Measurements from ENCODE around the gene CDO1.

Gene CDO1

GRCh38 chr5:115840873-115841272 lies 24.4 kb upstream of the CDO1 start:
- Histone ChIP-seq H3K9ac (ENCODE audit: low read length) (peak overlapping the region; percentile 93), H2BK5ac (ENCODE audit: low read depth, low read length, poor library complexity, severe bottlenecking) (no peak overlapping the region), H3K27me3 (ENCODE audit: control insufficient read depth in 1 of 2, insufficient read depth in 1 of 2, low read length in 2 of 2) (no peaks in the 10 kb centered on the region)

DNA sequence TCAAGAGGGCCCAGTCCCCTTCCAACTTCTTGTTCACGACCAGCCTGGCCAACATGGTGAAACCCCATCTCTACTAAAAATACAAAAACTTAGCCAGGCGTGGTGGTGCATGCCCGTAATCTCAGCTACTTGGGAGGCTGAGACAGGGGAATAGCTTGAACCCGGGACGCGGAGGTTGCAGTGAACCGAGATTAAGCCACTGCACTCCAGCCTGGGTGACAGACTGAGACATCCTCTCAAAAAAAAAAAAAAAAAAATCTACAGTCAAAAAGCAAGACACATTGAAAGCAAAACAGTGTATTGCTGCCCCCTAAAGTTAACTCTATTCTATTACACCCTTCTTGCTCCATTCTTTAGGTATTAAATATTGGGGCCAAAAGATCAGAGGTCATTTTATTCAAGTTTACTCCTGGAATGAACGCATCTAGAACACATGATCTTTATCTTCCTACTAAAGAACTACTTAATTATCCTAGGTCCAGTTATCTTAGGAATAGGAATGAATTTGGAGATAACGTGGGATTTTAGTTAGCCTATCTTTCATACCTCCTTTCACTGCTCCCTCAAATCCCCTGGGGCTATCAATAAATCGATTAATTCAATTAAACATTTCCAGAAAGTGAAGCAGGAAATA lies 22.5 kb upstream of the CDO1 start:
- peaks cover 3 to 41% of the 10 kb centered on the region in 2 experiments for H3K36me3 ChIP-seq (ENCODE audit: control insufficient read depth in 1 of 2, insufficient read depth in 2 of 2, low read depth in 1 of 2, low read length in 2 of 2)
- no peak overlapping the region for H3K23ac ChIP-seq (ENCODE audit: low read length in 2 of 2)
- H2AFZ ChIP-seq (ENCODE audit: low read depth, low read length), result no peak overlapping the region
- peaks cover 12% of the 10 kb centered on the region for H3K79me1 ChIP-seq (replicated peaks; ENCODE audit: low read length, poor library complexity, severe bottlenecking)
- H4K8ac ChIP-seq (ENCODE audit: low read length), result no peak overlapping the region
- no peak overlapping the region for H2BK15ac ChIP-seq (ENCODE audit: low read depth, poor library complexity, severe bottlenecking)
- peaks cover 8% of the 10 kb centered on the region for H3K4me1 ChIP-seq (ENCODE audit: control insufficient read depth, insufficient read depth, low read depth, low read length)
- no peak overlapping the region for H3K4ac ChIP-seq (ENCODE audit: low read depth in 1 of 2, low read length in 2 of 2)
- no peak overlapping the region for H3K18ac ChIP-seq (ENCODE audit: low read depth in 1 of 2, low read length in 2 of 2)
- peak overlapping the region; percentile 93 for H3K9ac ChIP-seq (ENCODE audit: low read length)
- WGBS, result 58% methylated on average over 7 of the region's 10 CpGs
- H4K91ac ChIP-seq (ENCODE audit: low read length), result no peak overlapping the region
- H3K14ac ChIP-seq (ENCODE audit: low read length in 2 of 2), result no peak overlapping the region
- H3K4me3 ChIP-seq (ENCODE audit: insufficient read depth in 1 of 2, low read depth in 1 of 2, low read length in 2 of 2), result peak overlapping the region in 1 of 2 experiments; percentile 86
- no peak overlapping the region for H2BK12ac ChIP-seq (ENCODE audit: low read length in 2 of 2)
- no peaks in the 10 kb centered on the region for H3K9me3 ChIP-seq (ENCODE audit: control insufficient read depth, low read length)
- H3K27ac ChIP-seq (ENCODE audit: low read length, poor library complexity, severe bottlenecking), result no peak overlapping the region
- peak; percentile 67 for DNase-seq
- H3K4me2 ChIP-seq (ENCODE audit: low read length, poor library complexity, severe bottlenecking), result peak overlapping the region; percentile 49
- H2BK5ac ChIP-seq (ENCODE audit: low read depth, low read length, poor library complexity, severe bottlenecking), result no peak overlapping the region
- no peak overlapping the region for H2BK120ac ChIP-seq (ENCODE audit: low read depth, low read length)
- no peak overlapping the region for H2AK5ac ChIP-seq (ENCODE audit: low read length, severe bottlenecking)
- H3K27me3 ChIP-seq (ENCODE audit: control insufficient read depth in 1 of 2, insufficient read depth in 1 of 2, low read length in 2 of 2), result no peaks in the 10 kb centered on the region

More at GRCh38 chr5:115840873-115841272, 24.4 kb upstream of the CDO1 start:
- Histone ChIP-seq H3K36me3 (ENCODE audit: control insufficient read depth in 1 of 2, insufficient read depth in 2 of 2, low read depth in 1 of 2, low read length in 2 of 2) (peaks cover 3 to 22% of the 10 kb centered on the region in 2 experiments), H4K8ac (ENCODE audit: low read length) (no peak overlapping the region), H3K79me1 (replicated peaks; ENCODE audit: low read length, poor library complexity, severe bottlenecking) (peaks cover 4% of the 10 kb centered on the region), H3K14ac (ENCODE audit: low read length in 2 of 2) (no peak overlapping the region), H2AK5ac (ENCODE audit: low read length, severe bottlenecking) (no peak overlapping the region), H3K4me2 (ENCODE audit: low read length, poor library complexity, severe bottlenecking) (peak overlapping the region; percentile 70), H4K91ac (ENCODE audit: low read length) (no peak overlapping the region), H2AFZ (ENCODE audit: low read depth, low read length) (no peak overlapping the region), H3K4ac (ENCODE audit: low read depth in 1 of 2, low read length in 2 of 2) (no peak overlapping the region), H2BK120ac (ENCODE audit: low read depth, low read length) (no peak overlapping the region), H2BK15ac (ENCODE audit: low read depth, poor library complexity, severe bottlenecking) (no peak overlapping the region), H3K9me3 (ENCODE audit: control insufficient read depth, low read length) (no peaks in the 10 kb centered on the region), H3K4me3 (ENCODE audit: insufficient read depth in 1 of 2, low read depth in 1 of 2, low read length in 2 of 2) (peak overlapping the region; percentile 86 to 96), H3K23ac (ENCODE audit: low read length in 2 of 2) (no peak overlapping the region), H3K27ac (ENCODE audit: low read length, poor library complexity, severe bottlenecking) (peak overlapping the region; percentile 99), H3K18ac (ENCODE audit: low read depth in 1 of 2, low read length in 2 of 2) (no peak overlapping the region), H3K4me1 (ENCODE audit: control insufficient read depth, insufficient read depth, low read depth, low read length) (peaks cover 8% of the 10 kb centered on the region), H2BK12ac (ENCODE audit: low read length in 2 of 2) (no peak overlapping the region)
- DNase-seq, result peak; percentile 25
- WGBS, result 4% methylated on average over 5 of the region's 5 CpGs

DNA sequence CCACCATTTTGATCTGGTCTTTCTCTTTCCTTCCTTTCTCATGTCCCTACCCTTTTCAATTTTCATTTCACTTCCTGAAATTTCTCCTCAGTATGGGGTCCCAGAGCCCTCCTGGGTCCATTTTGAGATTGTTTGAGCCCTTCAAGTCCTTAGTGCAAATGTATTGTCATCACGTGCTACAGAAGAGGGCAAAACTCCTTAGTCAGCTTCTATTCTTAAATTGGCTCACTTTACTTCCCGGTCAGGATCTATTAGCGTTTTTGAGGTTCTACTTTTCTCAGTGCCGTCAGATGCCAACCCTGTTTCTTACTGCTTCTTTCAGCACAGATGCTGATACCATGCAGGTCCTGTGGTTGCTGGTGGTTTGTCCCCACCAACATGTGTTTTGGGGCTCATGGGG lies 19.0 kb upstream of the CDO1 start:
- H3K4me3 ChIP-seq (ENCODE audit: insufficient read depth in 1 of 2, low read depth in 1 of 2, low read length in 2 of 2), result no peak overlapping the region
- no peaks in the 10 kb centered on the region for H3K27me3 ChIP-seq (ENCODE audit: control insufficient read depth in 1 of 2, insufficient read depth in 1 of 2, low read length in 2 of 2)
- no peak overlapping the region for H3K4ac ChIP-seq (ENCODE audit: low read depth in 1 of 2, low read length in 2 of 2)
- no peak overlapping the region for H3K14ac ChIP-seq (ENCODE audit: low read length in 2 of 2)
- no peak overlapping the region for H2BK12ac ChIP-seq (ENCODE audit: low read length in 2 of 2)
- H3K79me1 ChIP-seq (replicated peaks; ENCODE audit: low read length, poor library complexity, severe bottlenecking), result peaks cover 12% of the 10 kb centered on the region
- DNase-seq, result no peak
- H2BK120ac ChIP-seq (ENCODE audit: low read depth, low read length), result no peak overlapping the region
- no peak overlapping the region for H3K9ac ChIP-seq (ENCODE audit: low read length)
- H3K27ac ChIP-seq (ENCODE audit: low read length, poor library complexity, severe bottlenecking), result no peak overlapping the region
- H3K4me1 ChIP-seq (ENCODE audit: control insufficient read depth, insufficient read depth, low read depth, low read length), result peaks cover 6% of the 10 kb centered on the region
- no peak overlapping the region for H3K23ac ChIP-seq (ENCODE audit: low read length in 2 of 2)
- no peak overlapping the region for H2BK5ac ChIP-seq (ENCODE audit: low read depth, low read length, poor library complexity, severe bottlenecking)
- H2AK5ac ChIP-seq (ENCODE audit: low read length, severe bottlenecking), result no peak overlapping the region
- H3K4me2 ChIP-seq (ENCODE audit: low read length, poor library complexity, severe bottlenecking), result no peak overlapping the region
- 100% methylated on average over 4 of the region's 4 CpGs for WGBS
- peaks cover 3 to 72% of the 10 kb centered on the region in 2 experiments for H3K36me3 ChIP-seq (ENCODE audit: control insufficient read depth in 1 of 2, insufficient read depth in 2 of 2, low read depth in 1 of 2, low read length in 2 of 2)
- no peak overlapping the region for H2AFZ ChIP-seq (ENCODE audit: low read depth, low read length)
- H4K91ac ChIP-seq (ENCODE audit: low read length), result no peak overlapping the region
- H2BK15ac ChIP-seq (ENCODE audit: low read depth, poor library complexity, severe bottlenecking), result no peak overlapping the region
- H3K18ac ChIP-seq (ENCODE audit: low read depth in 1 of 2, low read length in 2 of 2), result no peak overlapping the region
- H4K8ac ChIP-seq (ENCODE audit: low read length), result no peak overlapping the region
- H3K9me3 ChIP-seq (ENCODE audit: control insufficient read depth, low read length), result no peaks in the 10 kb centered on the region

DNA sequence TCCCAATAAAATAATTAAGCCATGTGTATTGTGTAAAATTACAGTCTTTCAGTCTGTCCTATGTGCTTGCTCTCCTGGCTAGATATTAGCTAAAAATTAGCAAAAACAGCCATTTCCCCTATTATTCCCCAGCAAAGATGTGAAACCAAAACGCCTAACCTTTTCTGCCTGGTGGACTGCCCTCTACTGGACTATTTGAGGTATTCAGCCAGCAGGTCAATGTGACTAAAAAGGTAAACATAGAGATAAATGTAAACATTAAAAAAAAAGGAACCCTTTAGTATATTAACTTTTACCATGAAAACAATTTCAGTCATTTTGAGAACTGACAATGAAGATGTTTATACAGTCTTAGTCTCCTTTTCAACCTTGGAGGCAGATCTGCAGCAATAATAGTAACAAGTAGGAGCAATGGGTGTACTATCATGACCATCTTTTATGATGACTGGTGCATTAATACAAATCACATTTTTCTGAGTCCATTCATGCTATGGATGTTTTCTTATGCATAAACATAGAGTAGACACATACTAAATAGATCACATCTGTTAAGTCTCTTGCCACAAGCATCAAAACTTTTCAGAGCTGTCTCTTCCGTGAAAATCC lies 14.8 kb upstream of the CDO1 start:
- no peak overlapping the region for H2AFZ ChIP-seq (ENCODE audit: low read depth, low read length)
- no peak overlapping the region for H4K91ac ChIP-seq (ENCODE audit: low read length)
- H2BK120ac ChIP-seq (ENCODE audit: low read depth, low read length), result no peak overlapping the region
- H3K4me1 ChIP-seq (ENCODE audit: control insufficient read depth, insufficient read depth, low read depth, low read length), result no peaks in the 10 kb centered on the region
- H2BK15ac ChIP-seq (ENCODE audit: low read depth, poor library complexity, severe bottlenecking), result no peak overlapping the region
- H3K18ac ChIP-seq (ENCODE audit: low read depth in 1 of 2, low read length in 2 of 2), result no peak overlapping the region
- no peak overlapping the region for H3K4ac ChIP-seq (ENCODE audit: low read depth in 1 of 2, low read length in 2 of 2)
- 100% methylated on average over 1 of the region's 2 CpGs for WGBS
- peaks cover 8% of the 10 kb centered on the region for H3K79me1 ChIP-seq (replicated peaks; ENCODE audit: low read length, poor library complexity, severe bottlenecking)
- H2AK5ac ChIP-seq (ENCODE audit: low read length, severe bottlenecking), result no peak overlapping the region
- no peak overlapping the region for H3K4me3 ChIP-seq (ENCODE audit: insufficient read depth in 1 of 2, low read depth in 1 of 2, low read length in 2 of 2)
- no peak overlapping the region for H3K23ac ChIP-seq (ENCODE audit: low read length in 2 of 2)
- peak; percentile 58 for DNase-seq
- no peak overlapping the region for H2BK12ac ChIP-seq (ENCODE audit: low read length in 2 of 2)
- H3K14ac ChIP-seq (ENCODE audit: low read length in 2 of 2), result no peak overlapping the region
- no peak overlapping the region for H3K4me2 ChIP-seq (ENCODE audit: low read length, poor library complexity, severe bottlenecking)
- H2BK5ac ChIP-seq (ENCODE audit: low read depth, low read length, poor library complexity, severe bottlenecking), result no peak overlapping the region
- H3K27ac ChIP-seq (ENCODE audit: low read length, poor library complexity, severe bottlenecking), result no peak overlapping the region
- H3K9ac ChIP-seq (ENCODE audit: low read length), result no peak overlapping the region
- no peak overlapping the region for H4K8ac ChIP-seq (ENCODE audit: low read length)
- H3K9me3 ChIP-seq (ENCODE audit: control insufficient read depth, low read length), result peaks cover 2% of the 10 kb centered on the region
- peaks cover 0 to 87% of the 10 kb centered on the region in 2 experiments for H3K36me3 ChIP-seq (ENCODE audit: control insufficient read depth in 1 of 2, insufficient read depth in 2 of 2, low read depth in 1 of 2, low read length in 2 of 2)
- H3K27me3 ChIP-seq (ENCODE audit: control insufficient read depth in 1 of 2, insufficient read depth in 1 of 2, low read length in 2 of 2), result no peaks in the 10 kb centered on the region

Data from mesenchymal stem cell (in vitro differentiated cells and primary cell).